ENCODE results near the gene EPC2.
"Not testable (repeated sequence)": the region's sequence is repeated elsewhere in the genome, so short reads cannot be mapped to it uniquely, and the experiment has no call there.

The EPC2 gene

GRCh38 chr2:148674063-148675020 lies 29.8 kb downstream of the EPC2 start:
- H3K4me1 Mint-ChIP-seq (ENCODE audit: low read depth): peaks cover 24% of the 10 kb centered on the region
- H3K4me3 Mint-ChIP-seq: no peak overlapping the region
- H3K36me3 Mint-ChIP-seq (ENCODE audit: low read depth): peaks cover 7% of the 10 kb centered on the region
- H3K27ac Mint-ChIP-seq: no peak overlapping the region
- no peaks in the 10 kb centered on the region for H3K27me3 Mint-ChIP-seq (ENCODE audit: low read depth)
- no peaks in the 10 kb centered on the region for H3K9me3 Mint-ChIP-seq

DNA sequence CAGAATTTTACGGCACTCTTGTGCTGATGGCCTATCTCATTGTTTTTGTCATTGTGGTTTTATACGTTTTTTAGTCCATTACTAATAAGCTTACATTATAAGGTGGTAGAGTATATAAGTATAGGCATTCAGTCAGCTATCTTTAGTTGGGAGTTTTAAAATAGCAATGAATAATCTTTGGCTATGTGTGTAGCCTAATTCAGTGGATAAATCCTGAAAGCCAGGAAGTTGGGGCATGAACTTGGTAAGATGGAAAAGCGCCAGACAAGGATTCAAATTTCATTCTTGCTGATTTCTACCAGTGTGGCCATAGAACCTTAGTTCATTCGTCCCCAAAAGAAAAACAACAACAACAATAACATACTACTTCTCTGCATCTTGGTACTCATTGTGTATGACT lies 31.2 kb downstream of the EPC2 start:
- H3K36me3 Mint-ChIP-seq (ENCODE audit: low read depth): peaks cover 9% of the 10 kb centered on the region
- no peak overlapping the region for H3K4me3 Mint-ChIP-seq
- H3K9me3 Mint-ChIP-seq: no peaks in the 10 kb centered on the region
- peaks cover 26% of the 10 kb centered on the region for H3K4me1 Mint-ChIP-seq (ENCODE audit: low read depth)
- H3K27ac Mint-ChIP-seq: no peak overlapping the region
- no peaks in the 10 kb centered on the region for H3K27me3 Mint-ChIP-seq (ENCODE audit: low read depth)

DNA sequence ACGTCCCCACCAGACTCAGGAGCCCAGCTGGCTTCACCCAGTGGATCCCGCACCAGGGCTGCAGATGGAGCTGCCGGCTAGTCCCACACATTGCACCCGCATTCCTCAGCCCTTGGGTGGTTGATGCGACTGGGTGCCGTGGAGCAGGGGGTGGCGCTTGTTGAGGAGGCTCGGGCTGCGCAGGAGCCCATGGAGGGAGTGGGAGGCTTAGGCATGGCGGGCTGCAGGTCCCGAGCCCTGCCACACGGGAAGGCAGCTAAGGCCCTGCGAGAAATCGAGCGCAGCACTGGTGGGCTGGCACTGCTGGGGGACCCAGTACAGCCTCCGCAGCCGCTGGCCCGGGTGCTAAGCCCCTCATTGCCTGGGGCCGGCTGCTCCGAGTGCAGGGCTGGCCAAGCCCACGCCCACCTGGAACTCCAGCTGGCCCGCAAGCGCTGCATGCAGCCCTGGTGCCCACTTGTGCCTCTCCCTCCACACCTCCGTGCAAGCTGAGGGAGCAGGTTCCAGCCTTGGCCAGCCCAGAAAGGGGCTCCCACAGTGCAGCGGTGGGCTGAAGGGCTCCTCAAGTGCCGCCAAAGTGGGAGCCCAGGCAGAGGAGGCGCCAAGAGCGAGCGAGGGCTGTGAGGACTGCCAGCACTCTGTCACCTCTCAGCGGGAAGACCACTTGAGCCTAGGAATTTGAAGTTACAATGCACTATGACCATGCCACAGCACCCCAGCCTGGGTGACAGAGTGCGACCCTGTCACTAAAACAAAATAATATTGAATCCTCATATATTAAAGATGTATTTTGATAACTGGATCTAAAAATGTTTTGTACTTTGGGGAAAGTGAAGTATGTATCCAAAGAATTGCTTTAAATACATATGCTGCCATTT lies 34.0 kb downstream of the EPC2 start:
- Mint-ChIP-seq H3K4me1 (ENCODE audit: low read depth) (peaks cover 19% of the 10 kb centered on the region), H3K36me3 (ENCODE audit: low read depth) (peaks cover 12% of the 10 kb centered on the region)
- not testable (repeated sequence) for H3K4me3 Mint-ChIP-seq; H3K9me3 Mint-ChIP-seq; H3K27me3 Mint-ChIP-seq (ENCODE audit: low read depth); H3K27ac Mint-ChIP-seq

DNA sequence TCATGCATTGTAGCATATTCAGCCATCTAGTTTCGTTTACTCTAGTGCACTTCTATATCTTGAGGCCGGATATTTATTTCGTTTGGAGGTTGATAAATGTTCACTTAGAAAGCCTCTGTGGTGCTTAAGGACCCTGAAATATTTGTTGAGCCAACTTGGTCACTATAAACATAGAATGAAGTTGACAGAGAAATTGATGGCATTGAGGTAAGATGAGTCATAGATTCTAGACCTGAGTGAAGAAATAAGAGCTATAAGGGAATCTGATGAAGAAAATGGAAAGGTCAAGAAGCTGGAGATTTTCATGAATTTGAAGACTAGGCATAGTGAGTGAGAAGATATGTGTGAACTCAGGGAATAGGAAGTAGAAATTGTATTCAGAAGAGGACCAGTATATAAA lies 35.9 kb downstream of the EPC2 start:
- no peaks in the 10 kb centered on the region for H3K27me3 Mint-ChIP-seq (ENCODE audit: low read depth)
- H3K4me1 Mint-ChIP-seq (ENCODE audit: low read depth): peaks cover 14% of the 10 kb centered on the region
- no peak overlapping the region for H3K4me3 Mint-ChIP-seq
- no peak overlapping the region for H3K27ac Mint-ChIP-seq
- peaks cover 8% of the 10 kb centered on the region for H3K36me3 Mint-ChIP-seq (ENCODE audit: low read depth)
- H3K9me3 Mint-ChIP-seq: peaks cover 4% of the 10 kb centered on the region

GRCh38 chr2:148681443-148681842 lies 36.9 kb downstream of the EPC2 start:
- Mint-ChIP-seq H3K27ac (no peak overlapping the region), H3K4me1 (ENCODE audit: low read depth) (peaks cover 18% of the 10 kb centered on the region), H3K4me3 (no peak overlapping the region), H3K27me3 (ENCODE audit: low read depth) (no peaks in the 10 kb centered on the region), H3K36me3 (ENCODE audit: low read depth) (peaks cover 8% of the 10 kb centered on the region), H3K9me3 (peaks cover 4% of the 10 kb centered on the region)

DNA sequence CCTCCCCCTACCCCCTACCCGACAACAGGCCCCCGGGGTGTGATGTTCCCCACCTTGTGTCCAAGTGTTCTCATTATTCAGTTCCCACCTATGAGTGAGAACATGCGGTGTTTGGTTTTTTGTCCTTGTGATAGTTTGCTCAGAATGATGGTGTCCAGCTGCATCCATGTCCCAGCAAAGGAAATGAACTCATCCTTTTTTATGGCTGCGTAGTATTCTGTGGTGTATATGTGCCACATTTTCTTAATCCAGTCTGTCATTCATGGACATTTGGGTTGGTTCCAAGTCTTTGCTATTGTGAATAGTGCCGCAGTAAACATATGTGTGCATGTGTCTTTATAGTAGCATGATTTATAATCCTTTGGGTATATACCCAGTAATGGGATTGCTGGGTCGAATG lies 37.3 kb downstream of the EPC2 start:
- H3K36me3 Mint-ChIP-seq (ENCODE audit: low read depth); H3K4me3 Mint-ChIP-seq; H3K27ac Mint-ChIP-seq; H3K9me3 Mint-ChIP-seq; H3K27me3 Mint-ChIP-seq (ENCODE audit: low read depth): not testable (repeated sequence)
- peaks cover 13% of the 10 kb centered on the region for H3K4me1 Mint-ChIP-seq (ENCODE audit: low read depth)

DNA sequence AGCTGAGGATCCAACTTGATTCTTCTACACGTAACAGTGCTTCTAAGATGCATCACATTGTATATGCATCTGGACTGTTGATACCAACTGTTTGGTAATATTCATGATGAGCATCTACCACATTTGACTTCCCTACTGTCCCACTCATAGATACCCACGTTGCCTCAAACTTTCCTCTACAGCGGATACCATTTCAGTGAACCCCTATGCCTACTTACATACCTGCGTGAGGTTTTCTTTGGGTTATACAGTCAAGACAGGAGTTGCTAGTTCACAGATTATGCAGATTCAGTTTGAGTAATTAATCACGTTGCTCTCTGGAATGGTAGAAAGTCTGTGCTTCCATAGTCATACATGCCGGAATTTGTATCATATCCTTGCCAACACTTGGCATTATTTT lies 40.0 kb downstream of the EPC2 start:
- Mint-ChIP-seq H3K27ac (no peak overlapping the region), H3K27me3 (ENCODE audit: low read depth) (no peaks in the 10 kb centered on the region), H3K4me3 (no peak overlapping the region), H3K9me3 (peaks cover 11% of the 10 kb centered on the region), H3K36me3 (ENCODE audit: low read depth) (peaks cover 12% of the 10 kb centered on the region), H3K4me1 (ENCODE audit: low read depth) (peaks cover 12% of the 10 kb centered on the region)

DNA sequence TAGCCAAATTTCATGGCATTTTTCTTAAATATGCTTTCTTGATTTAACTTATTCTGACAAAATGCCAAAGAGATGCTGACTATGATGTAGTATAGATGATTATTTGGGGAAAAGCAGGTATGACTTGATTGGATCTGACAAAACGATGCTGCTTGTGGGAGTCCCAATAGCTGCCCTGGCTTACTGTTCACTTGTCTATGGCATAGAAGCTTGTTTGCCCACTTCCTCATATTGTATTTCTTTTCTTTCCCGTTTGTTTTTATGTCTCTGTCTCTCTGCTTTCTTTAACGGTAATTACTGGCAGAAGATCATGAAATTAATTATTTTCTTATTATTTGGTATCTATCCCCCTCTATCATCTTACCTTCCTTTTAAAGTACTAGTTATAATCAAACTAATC lies 43.0 kb downstream of the EPC2 start:
- no peaks in the 10 kb centered on the region for H3K27me3 Mint-ChIP-seq (ENCODE audit: low read depth)
- peaks cover 10% of the 10 kb centered on the region for H3K9me3 Mint-ChIP-seq
- H3K27ac Mint-ChIP-seq: no peak overlapping the region
- peaks cover 10% of the 10 kb centered on the region for H3K4me1 Mint-ChIP-seq (ENCODE audit: low read depth)
- peaks cover 23% of the 10 kb centered on the region for H3K36me3 Mint-ChIP-seq (ENCODE audit: low read depth)
- H3K4me3 Mint-ChIP-seq: no peak overlapping the region

DNA sequence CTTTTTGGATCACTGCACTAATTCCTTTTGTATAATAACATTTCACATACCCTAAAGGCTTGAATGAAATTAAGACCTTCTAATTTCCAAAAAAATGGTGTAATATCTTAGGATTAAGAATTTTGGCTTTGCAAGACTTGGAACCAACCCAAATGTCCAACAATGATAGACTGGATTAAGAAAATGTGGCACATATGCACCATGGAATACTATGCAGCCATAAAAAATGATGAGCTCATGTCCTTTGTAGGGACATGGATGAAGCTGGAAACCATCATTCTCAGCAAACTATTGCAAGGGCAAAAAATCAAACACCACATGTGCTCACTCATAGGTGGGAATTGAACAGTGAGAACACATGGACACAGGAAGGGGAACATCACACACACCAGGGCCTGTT lies 43.5 kb downstream of the EPC2 start:
- peaks cover 20% of the 10 kb centered on the region for H3K36me3 Mint-ChIP-seq (ENCODE audit: low read depth)
- not testable (repeated sequence) for H3K27ac Mint-ChIP-seq; H3K4me3 Mint-ChIP-seq; H3K4me1 Mint-ChIP-seq (ENCODE audit: low read depth); H3K27me3 Mint-ChIP-seq (ENCODE audit: low read depth); H3K9me3 Mint-ChIP-seq

- Mint-ChIP-seq H3K4me3 (no peak overlapping the region), H3K4me1 (ENCODE audit: low read depth) (peaks cover 4% of the 10 kb centered on the region), H3K27ac (no peak overlapping the region), H3K27me3 (ENCODE audit: low read depth) (no peaks in the 10 kb centered on the region), H3K36me3 (ENCODE audit: low read depth) (peaks cover 59% of the 10 kb centered on the region), H3K9me3 (peaks cover 26% of the 10 kb centered on the region)
Observed at GRCh38 chr2:148696985-148697384, 52.4 kb downstream of the EPC2 start.

DNA sequence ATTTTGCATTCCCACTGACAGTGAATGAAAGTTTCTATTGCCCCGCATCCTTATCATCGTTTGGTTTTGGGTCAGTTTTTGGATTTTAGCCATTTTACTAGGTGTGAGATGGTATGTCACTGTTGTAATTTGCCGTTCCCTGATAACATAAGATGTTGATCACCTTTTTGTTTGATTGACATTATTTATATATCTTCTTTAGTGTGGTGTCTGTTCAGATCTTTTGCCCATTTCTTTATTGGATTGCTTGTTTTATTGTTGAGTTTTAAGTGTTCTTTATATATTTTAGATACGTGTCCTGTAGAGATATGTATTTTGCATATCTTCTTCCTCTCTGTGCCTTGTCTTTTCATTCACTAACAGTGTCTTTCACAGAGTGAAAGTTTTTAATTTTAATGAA lies 55.3 kb downstream of the EPC2 start:
- Mint-ChIP-seq H3K4me1 (ENCODE audit: low read depth) (peaks cover 2% of the 10 kb centered on the region), H3K27me3 (ENCODE audit: low read depth) (no peaks in the 10 kb centered on the region), H3K27ac (no peak overlapping the region), H3K4me3 (no peak overlapping the region), H3K9me3 (peaks cover 30% of the 10 kb centered on the region), H3K36me3 (ENCODE audit: low read depth) (peaks cover 58% of the 10 kb centered on the region)

GRCh38 chr2:148701039-148701438 lies 56.5 kb downstream of the EPC2 start:
- Mint-ChIP-seq H3K4me1 (ENCODE audit: low read depth) (peaks cover 2% of the 10 kb centered on the region), H3K27me3 (ENCODE audit: low read depth) (no peaks in the 10 kb centered on the region), H3K4me3 (no peak overlapping the region), H3K36me3 (ENCODE audit: low read depth) (peaks cover 58% of the 10 kb centered on the region), H3K9me3 (peaks cover 36% of the 10 kb centered on the region), H3K27ac (no peak overlapping the region)

DNA sequence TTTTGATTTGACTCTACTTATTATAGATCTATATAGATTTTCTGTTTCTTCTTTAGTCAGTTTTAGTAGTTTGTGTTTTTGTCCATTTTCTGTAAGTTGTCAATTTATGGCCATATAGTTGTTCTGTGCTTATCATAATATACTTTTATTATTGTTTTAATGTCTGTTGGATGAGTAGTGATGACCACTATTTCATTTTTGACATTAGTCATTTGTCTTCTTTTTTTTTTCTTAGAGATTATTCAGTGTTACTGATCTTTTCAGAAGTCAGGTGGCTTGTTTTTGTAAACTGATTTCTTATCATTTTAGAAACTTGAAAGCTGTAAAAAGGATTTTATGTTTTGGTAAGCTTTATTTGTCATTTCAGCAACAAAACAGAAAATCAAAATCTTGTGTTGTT lies 57.3 kb downstream of the EPC2 start:
- H3K4me1 Mint-ChIP-seq (ENCODE audit: low read depth): peaks cover 2% of the 10 kb centered on the region
- no peak overlapping the region for H3K27ac Mint-ChIP-seq
- H3K27me3 Mint-ChIP-seq (ENCODE audit: low read depth): no peaks in the 10 kb centered on the region
- peaks cover 43% of the 10 kb centered on the region for H3K9me3 Mint-ChIP-seq
- no peak overlapping the region for H3K4me3 Mint-ChIP-seq
- H3K36me3 Mint-ChIP-seq (ENCODE audit: low read depth): peaks cover 63% of the 10 kb centered on the region

- Mint-ChIP-seq H3K4me3 (no peak overlapping the region), H3K9me3 (peaks cover 49% of the 10 kb centered on the region), H3K36me3 (ENCODE audit: low read depth) (peaks cover 64% of the 10 kb centered on the region), H3K4me1 (ENCODE audit: low read depth) (peaks cover 2% of the 10 kb centered on the region), H3K27me3 (ENCODE audit: low read depth) (no peaks in the 10 kb centered on the region), H3K27ac (no peak overlapping the region)
Observed at GRCh38 chr2:148702475-148702874, 57.9 kb downstream of the EPC2 start.

DNA sequence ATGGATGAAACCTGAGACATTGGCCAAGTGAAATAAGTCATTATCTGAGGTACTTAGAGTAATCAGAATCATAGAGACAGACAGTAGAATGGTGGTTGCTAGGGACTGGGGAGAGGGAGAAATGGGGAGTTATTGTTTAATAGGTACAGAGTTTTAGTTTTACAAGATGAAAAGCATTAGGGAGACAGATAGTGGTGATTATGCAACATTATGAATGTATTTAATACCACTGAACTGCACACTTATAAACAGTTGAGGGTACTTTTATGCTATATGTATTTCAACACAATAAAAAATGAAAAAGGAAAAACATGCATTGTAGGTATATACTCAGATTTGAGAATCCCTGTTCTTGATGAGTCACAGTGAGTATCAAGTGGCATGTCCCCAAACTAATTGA lies 59.7 kb downstream of the EPC2 start:
- Mint-ChIP-seq H3K4me3 (no peak overlapping the region), H3K9me3 (peaks cover 52% of the 10 kb centered on the region), H3K27me3 (ENCODE audit: low read depth) (no peaks in the 10 kb centered on the region), H3K27ac (no peak overlapping the region), H3K36me3 (ENCODE audit: low read depth) (peaks cover 63% of the 10 kb centered on the region), H3K4me1 (ENCODE audit: low read depth) (peaks cover 2% of the 10 kb centered on the region)

All from T-helper 1 cell treated with Interleukin-12 subunit alpha and Interleukin-12 subunit beta and Interleukin-4 antibody, amounts not matched to agents 30 μg/mL and 1 μg/mL, for 36 hours (primary cell).